HepG2 (cell line): Measurements from ENCODE around the gene CLEC20A. TPM values are rescaled to one million over a fixed set of nuclear protein-coding genes. Genes with fewer than 3 reads are reported as not detected.

Source experiments
- ATAC-seq: fragments of 200-7000 bp; cut with Tn5 transposase; 3 replicates; pipeline ENCODE4 v1.9.1; 2020; ENCODE audit warnings: mild to moderate bottlenecking, moderate library complexity
- BruUV-seq: library from RNA; stranded (reverse); fragments of 400-500 nt; replicated peaks from 2 replicates; lab custom pipeline; 2021; lab: Mats Ljungman, UMichigan
- CTCF ChIA-PET: fragments of 300-600 bp; formaldehyde crosslinking; extraction: SDS; loops from one replicate; lab custom pipeline; 2021; ENCODE audit warnings: low total read pairs, inconsistent platforms, low intra/inter-chr PET ratio; lab: Yijun Ruan, JAX
- POLR2A ChIA-PET: fragments of 350-600 bp; sonication (Branson Sonifier 250); formaldehyde crosslinking; loops from one replicate; lab custom pipeline; 2020; ENCODE audit warnings: antibody characterized with exemption, inconsistent platforms; lab: Yijun Ruan, JAX
- DNase-seq: peaks from one replicate; pipeline ENCODE4 v3.0.0-alpha.2; 2015; ENCODE audit warnings: low spot score
- FAIRE-seq: peaks from 3 replicates; lab custom pipeline; 2011; peaks lifted over from hg19 to GRCh38; lab: Jason Lieb, UNC
- H2AFZ ChIP-seq: one replicate; pipeline ENCODE4 v1.6.1; 2011; ENCODE audit warnings: low read length, inconsistent platforms
- H3K27ac ChIP-seq: fragments of 300-600 bp; 3 replicates; pipeline ENCODE4 v1.8.0; 2011; ENCODE audit warnings: mixed run types, mild to moderate bottlenecking, mixed read lengths, low read length, inconsistent platforms; ENCODE audit not compliant: insufficient read depth; ENCODE audit errors: extremely low read length
- H3K27me3 ChIP-seq, 2 experiments: fragments of 200-600 bp in 1 of 2; 2 replicates in 1 of 2; 3 replicates in 1 of 2; pipeline versions ENCODE4 v1.6.0 to v1.8.0; 2011; ENCODE audit warnings: low read length in 2 of 2, mild to moderate bottlenecking in 2 of 2, moderate library complexity in 2 of 2, inconsistent platforms in 1 of 2; ENCODE audit not compliant: insufficient read depth in 2 of 2, control insufficient read depth in 1 of 2
- H3K36me3 ChIP-seq, 2 experiments: fragments of 200-600 bp in 1 of 2; replicated peaks in 1 of 2; 2 replicates in 1 of 2; 3 replicates in 1 of 2; pipeline versions ENCODE4 v1.5.1 to v1.8.0; 2011; ENCODE audit warnings: low read length in 2 of 2, inconsistent platforms in 1 of 2; ENCODE audit not compliant: insufficient read depth in 2 of 2, control insufficient read depth in 1 of 2
- H3K4me1 ChIP-seq: 2 replicates; pipeline ENCODE4 v1.5.1; 2012; ENCODE audit warnings: low read length, inconsistent platforms; ENCODE audit not compliant: insufficient read depth
- H3K4me2 ChIP-seq: 2 replicates; pipeline ENCODE4 v1.6.0; 2011; ENCODE audit warnings: low read depth, low read length, inconsistent platforms
- H3K4me3 ChIP-seq, 3 experiments: fragments of 200-600 bp in 1 of 3; sonication (generic), shearing (Covaris generic) in 1 of 3; replicated peaks in 1 of 3; 2 replicates each; pipeline ENCODE4 v1.5.1; 2011 to 2016; ENCODE audit warnings: low read length in 3 of 3, inconsistent platforms in 2 of 3, low read depth in 2 of 3, mild to moderate bottlenecking in 2 of 3, control low read depth in 1 of 3, mixed read lengths in 1 of 3; ENCODE audit not compliant: insufficient read depth in 1 of 3
- H3K79me2 ChIP-seq: one replicate; pipeline ENCODE4 v1.6.1; 2011; ENCODE audit warnings: low read length, inconsistent platforms; ENCODE audit not compliant: insufficient read depth
- H3K9ac ChIP-seq: 2 replicates; pipeline ENCODE4 v1.6.0; 2011; ENCODE audit warnings: mild to moderate bottlenecking, low read depth, low read length, inconsistent platforms; ENCODE audit not compliant: insufficient read depth
- H3K9me3 ChIP-seq: 2 replicates; pipeline ENCODE4 v1.5.1; 2012; ENCODE audit warnings: mild to moderate bottlenecking, low read length
- H4K20me1 ChIP-seq: 2 replicates; pipeline ENCODE4 v1.6.0; 2011; ENCODE audit warnings: inconsistent platforms, mild to moderate bottlenecking, low read length, moderate library complexity; ENCODE audit not compliant: insufficient read depth
- ATF7-NPFF ChIP-seq: sonication (generic); formaldehyde crosslinking; IDR thresholded peaks from 2 replicates; pipeline ENCODE4 v1.8.1; 2023; ENCODE audit warnings: mild to moderate bottlenecking, low read depth, missing genetic modification reagents, moderate library complexity
- EHMT2 ChIP-seq: fragments of 200-600 bp; sonication (generic); IDR thresholded peaks from 2 replicates; pipeline ENCODE4 v1.7.0; 2017; ENCODE audit warnings: antibody characterized with exemption, low read depth, low read length, borderline replicate concordance
- HNF4A ChIP-seq: sonication (generic); formaldehyde crosslinking; IDR thresholded peaks from 2 replicates; pipeline ENCODE4 v1.4.0; 2020; ENCODE audit warnings: missing genetic modification reagents
- IKZF4 ChIP-seq: sonication (generic); formaldehyde crosslinking; IDR thresholded peaks from 2 replicates; pipeline ENCODE4 v1.5.1; 2020; ENCODE audit warnings: borderline replicate concordance, mild to moderate bottlenecking, low read depth, missing genetic modification reagents; ENCODE audit errors: not compliant biosample characterization
- NFIB ChIP-seq: sonication (generic); formaldehyde crosslinking; IDR thresholded peaks from 2 replicates; pipeline ENCODE4 v1.9.0; 2021; ENCODE audit warnings: missing genetic modification reagents, mild to moderate bottlenecking, borderline replicate concordance
- SMARCC2 ChIP-seq: fragments of 450-650 bp; IDR thresholded peaks from 2 replicates; pipeline ENCODE4 v1.6.1; 2017; ENCODE audit warnings: antibody characterized with exemption, mild to moderate bottlenecking
- ZNF326 ChIP-seq: sonication (generic); formaldehyde crosslinking; IDR thresholded peaks from 2 replicates; pipeline ENCODE4 v1.4.0; 2020; ENCODE audit warnings: missing genetic modification reagents, borderline replicate concordance
- ZNF513 ChIP-seq: sonication (generic); formaldehyde crosslinking; conservative IDR thresholded peaks from 2 replicates; pipeline ENCODE4 v1.5.0; 2020; ENCODE audit warnings: missing genetic modification reagents
- ZNF546 ChIP-seq: sonication (generic); formaldehyde crosslinking; conservative IDR thresholded peaks from 2 replicates; pipeline ENCODE4 v1.8.1; 2023; ENCODE audit warnings: mild to moderate bottlenecking, missing genetic modification reagents
- WGBS: methylation state at CpG from one replicate; pipeline ENCODE4 v1.1.6; 2017; ENCODE audit warnings: low lambda C conversion rate; 5-methylcytosine and 5-hydroxymethylcytosine counted together
- in situ Hi-C: cut with HindIII; loops from 2 replicates; pipeline ENCODE4 v1.10.0; 2017; ENCODE audit warnings: low pct_unique_long_range_greater_than_20kb; ENCODE audit not compliant: extremely low pct_ligation_motif_present
- intact Hi-C: fragments of 100-400 bp; cut with micrococcal nuclease; formaldehyde crosslinking; loops from one replicate; pipeline ENCODE4 v1.10.0; 2022; ENCODE audit not compliant: unreplicated experiment
- polyA plus RNA-seq, 8 experiments: library from polyadenylated mRNA; depleted of rRNA in 3 of 8; stranded (reverse) in 7 of 8; unstranded in 1 of 8; fragments of >200 nt; fragmentation: Illumina TruSeq in 4 of 8; extraction: Trizol in 4 of 8; gene quantifications; 2 replicates each; pipeline versions ENCODE4 v1.2.1 to v1.2.3, GENCODE V29; 2011 to 2016; ENCODE audit warnings: low read depth in 4 of 8, missing spikeins in 1 of 8, mixed read lengths in 1 of 8; ENCODE audit not compliant: insufficient read depth in 1 of 8
- total RNA-seq, 5 experiments: library from RNA; depleted of rRNA; stranded (reverse); fragments of >200 nt; fragmentation: Illumina TruSeq; extraction: Trizol; gene quantifications; 2 replicates each; pipeline ENCODE4 v1.2.3, GENCODE V29; 2016; ENCODE audit warnings: low read depth in 1 of 5

CLEC20A gene
- total and polyA plus RNA-seq, 2 of the 13 experiments (the other 11 are each of a cell fraction or from before 2014, with no cell fraction given), result not detected

DNA sequence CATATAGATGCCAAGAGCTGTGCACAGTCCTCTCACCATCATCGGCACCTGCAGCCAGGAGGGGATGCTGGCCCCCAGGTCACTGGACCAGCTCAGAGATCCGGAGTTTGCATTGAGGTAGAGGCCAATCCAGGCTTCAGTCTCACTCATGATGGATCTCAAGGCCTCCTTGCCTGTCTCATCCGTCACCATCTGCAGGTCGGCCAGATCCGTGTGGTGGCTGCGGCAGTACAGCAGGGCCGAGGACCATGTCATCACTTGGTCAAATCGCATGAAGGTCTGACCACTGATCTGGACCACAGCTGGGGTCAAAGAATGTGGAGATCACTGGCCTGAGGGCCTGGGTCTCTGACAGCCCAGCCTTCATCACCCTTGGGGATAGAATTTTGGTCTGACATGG, 6.6 kb downstream of the CLEC20A start:
- H3K27me3 ChIP-seq, result peaks cover 7 to 33% of the 10 kb centered on the region in 2 experiments; a peak in 4 of 5 replicates
- peaks cover 13% of the 10 kb centered on the region for H3K4me1 ChIP-seq
- no peak overlapping the region for H3K9ac ChIP-seq
- in situ Hi-C loops, result no loop called here
- 35% methylated on average over 2 of the region's 8 CpGs for WGBS
- H3K4me2 ChIP-seq, result no peak overlapping the region
- intact Hi-C loops, result no loop called here
- H3K79me2 ChIP-seq, result no peaks in the 10 kb centered on the region
- H2AFZ ChIP-seq, result no peak overlapping the region
- H3K27ac ChIP-seq, result no peak overlapping the region
- BruUV-seq, result no TSS peak
- no peaks in the 10 kb centered on the region for H3K9me3 ChIP-seq
- H3K36me3 ChIP-seq, result no peaks in the 10 kb centered on the region
- ChIA-PET POLR2A (no interaction called here), CTCF (no interaction called here)
- no peak for FAIRE-seq
- no peak for ATAC-seq
- no peaks in the 10 kb centered on the region for H4K20me1 ChIP-seq
- no peak overlapping the region for H3K4me3 ChIP-seq
- TF ChIP-seq HNF4A (CRISPR knock-in tag) (no peak), ZNF546 (CRISPR knock-in tag) (no peak), NFIB (no peak), ATF7-NPFF (CRISPR knock-in tag) (no peak), ZNF513 (CRISPR knock-in tag) (no peak), SMARCC2 (no peak), ZNF326 (no peak), IKZF4 (CRISPR knock-in tag) (no peak), EHMT2 (no peak)
- no peak for DNase-seq
